GM19468 (cell line): ENCODE results near the gene CYP2W1.

ENCODE experiments used
- ATAC-seq: cut with Tn5 transposase; IDR thresholded peaks from one replicate; pipeline ENCODE4 v1.9.1; 2021; ENCODE audit warnings: mild to moderate bottlenecking, moderate library complexity, moderate number of reproducible peaks; ENCODE audit not compliant: unreplicated experiment; ENCODE audit errors: extremely low read depth

CYP2W1 gene

DNA sequence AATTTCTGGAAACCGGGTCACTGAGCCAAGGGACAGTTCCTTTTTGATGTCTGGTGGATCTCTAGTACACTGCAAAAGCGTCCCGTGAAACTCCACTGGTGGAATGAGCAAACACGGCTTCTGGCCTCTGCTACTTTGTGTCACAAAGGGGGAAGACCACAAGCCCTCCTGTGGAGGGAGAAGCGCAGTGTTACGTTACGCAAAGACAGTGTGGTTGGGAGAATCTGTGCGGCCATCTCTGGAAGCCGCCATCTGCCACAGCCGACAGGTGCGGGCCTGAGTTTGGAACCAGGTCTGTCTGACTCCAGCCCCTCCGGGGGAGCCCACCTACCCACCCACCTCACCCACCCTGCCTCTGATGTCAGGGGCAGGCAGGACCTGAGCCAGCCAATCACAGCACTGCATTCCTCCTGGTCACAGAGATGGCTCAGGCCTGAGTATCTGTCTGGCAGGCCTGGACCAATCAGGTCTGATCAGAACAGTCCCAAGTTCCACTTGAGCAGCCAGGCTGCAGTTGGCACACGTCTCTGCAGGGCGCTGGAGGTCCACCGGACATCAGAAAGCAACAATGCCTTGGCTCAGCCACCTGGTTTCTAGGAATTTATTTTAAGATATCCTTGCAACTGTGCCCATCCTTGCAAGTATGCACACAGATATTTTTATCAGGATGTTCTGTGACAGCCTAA is 3.0 kb upstream of the CYP2W1 start:
- ATAC-seq: no peak

DNA sequence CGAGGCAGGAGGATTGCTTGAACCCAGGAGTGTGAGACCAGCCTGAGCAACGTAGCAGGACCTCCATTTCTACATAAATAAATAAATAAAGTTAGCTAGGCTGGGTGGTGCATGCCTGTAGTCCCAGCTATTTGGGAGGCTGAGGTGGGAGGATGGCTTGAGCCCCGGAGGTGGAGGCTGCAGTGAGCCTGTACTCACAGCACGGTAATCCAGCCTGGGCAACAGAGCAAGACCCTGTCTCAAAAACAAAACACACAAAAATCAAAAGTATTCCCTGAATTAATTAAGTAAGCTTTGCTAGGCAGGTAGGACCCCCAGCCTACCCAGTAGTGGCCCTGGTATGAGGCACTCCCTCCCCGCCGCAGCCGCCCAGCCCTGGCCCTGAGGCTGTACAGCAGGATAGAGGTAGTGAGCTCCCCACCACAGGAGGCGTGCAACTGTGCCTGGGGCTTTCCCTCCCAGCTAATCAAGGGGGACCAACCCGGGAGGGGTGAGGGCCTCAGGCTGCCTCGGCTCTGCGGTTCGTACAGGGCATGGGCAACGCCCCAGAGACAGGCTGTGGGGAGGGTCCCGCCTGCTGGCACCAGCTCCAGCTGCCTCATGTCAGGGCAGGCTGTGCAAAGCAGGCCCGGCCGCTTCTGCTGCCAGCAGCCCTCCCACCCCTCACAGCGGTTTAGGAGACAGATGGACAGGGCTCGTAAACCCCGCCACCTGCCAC is 1.0 kb upstream of the CYP2W1 start:
- ATAC-seq: no peak

- no peak for ATAC-seq
These were observed 424 bp upstream of the CYP2W1 start for GRCh38 chr7:982511-983003.

GRCh38 chr7:983616-984071 is 663 bp downstream of the CYP2W1 start:
- ATAC-seq: no peak

DNA sequence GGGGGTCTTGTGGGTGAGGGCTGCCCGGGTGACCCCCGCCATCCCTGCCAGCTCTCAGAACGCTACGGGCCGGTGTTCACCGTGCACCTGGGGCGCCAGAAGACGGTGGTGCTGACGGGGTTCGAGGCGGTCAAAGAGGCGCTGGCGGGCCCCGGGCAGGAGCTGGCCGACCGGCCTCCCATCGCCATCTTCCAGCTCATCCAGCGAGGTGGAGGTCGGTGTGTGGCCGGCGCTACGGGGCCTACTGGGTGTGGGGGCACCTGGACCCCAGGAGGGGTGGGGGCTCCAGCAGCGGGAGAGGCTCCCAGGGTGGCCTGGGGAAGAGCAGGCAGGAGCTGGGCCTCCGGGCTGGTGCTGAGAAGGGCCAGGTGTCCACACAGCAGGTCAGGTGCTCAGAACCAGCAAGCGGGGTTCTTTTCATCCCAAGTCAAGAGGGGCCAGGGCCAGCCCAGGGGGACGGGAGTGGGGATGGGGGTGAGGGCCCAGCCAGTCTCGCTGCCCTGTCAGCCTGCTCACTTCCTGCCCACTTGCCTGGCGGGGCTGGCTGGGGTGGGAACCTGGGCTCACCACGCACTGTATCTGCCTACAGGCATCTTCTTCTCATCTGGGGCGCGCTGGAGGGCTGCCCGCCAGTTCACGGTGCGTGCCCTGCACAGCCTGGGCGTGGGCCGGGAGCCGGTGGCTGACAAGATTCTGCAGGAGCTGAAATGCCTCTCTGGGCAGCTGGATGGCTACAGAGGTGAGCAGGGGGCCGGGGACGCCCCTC is 1.6 kb downstream of the CYP2W1 start:
- ATAC-seq: no peak

- no peak for ATAC-seq
These were observed 2.1 kb downstream of the CYP2W1 start for GRCh38 chr7:985127-985416.

DNA sequence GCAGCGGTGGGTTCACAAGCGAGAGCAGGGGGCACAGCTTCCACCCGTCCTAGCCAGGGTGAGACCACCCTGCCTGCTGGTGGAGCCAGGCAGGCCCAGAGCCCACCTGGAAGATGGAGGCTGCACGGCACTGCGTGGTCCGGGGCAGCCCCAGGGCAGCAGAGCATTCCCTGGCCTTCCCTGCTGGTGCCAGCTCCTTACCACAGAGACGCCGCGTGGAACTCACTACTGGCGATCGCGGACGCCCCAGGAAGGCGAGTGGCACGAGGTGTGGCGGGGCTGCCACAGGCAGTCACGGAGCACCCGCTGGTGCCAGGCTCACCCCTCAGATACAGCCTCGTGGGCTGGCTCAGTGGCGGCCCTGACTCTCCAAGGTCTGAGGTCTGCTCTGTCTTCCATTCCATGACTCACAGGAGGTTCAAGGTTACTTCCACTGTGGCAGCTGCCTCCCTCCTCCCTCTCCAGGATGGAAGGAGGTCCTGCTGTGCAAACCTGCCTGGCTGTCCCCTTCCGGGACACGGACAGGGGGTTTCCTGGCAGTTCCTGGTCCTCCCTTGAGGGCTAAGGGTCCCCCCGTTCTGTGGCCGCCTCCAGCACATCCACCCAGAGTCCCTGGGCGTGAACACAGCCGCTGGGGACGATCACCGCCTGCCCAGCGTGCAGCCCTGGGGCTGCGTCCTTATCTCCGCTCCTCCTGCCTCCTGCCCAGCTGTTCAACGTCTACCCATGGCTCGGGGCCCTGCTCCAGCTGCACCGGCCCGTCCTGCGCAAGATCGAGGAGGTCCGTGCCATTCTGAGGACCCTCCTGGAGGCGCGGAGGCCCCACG is 3.1 kb downstream of the CYP2W1 start:
- ATAC-seq: no peak

GRCh38 chr7:986766-987751 is 4.1 kb downstream of the CYP2W1 start:
- ATAC-seq: no peak

DNA sequence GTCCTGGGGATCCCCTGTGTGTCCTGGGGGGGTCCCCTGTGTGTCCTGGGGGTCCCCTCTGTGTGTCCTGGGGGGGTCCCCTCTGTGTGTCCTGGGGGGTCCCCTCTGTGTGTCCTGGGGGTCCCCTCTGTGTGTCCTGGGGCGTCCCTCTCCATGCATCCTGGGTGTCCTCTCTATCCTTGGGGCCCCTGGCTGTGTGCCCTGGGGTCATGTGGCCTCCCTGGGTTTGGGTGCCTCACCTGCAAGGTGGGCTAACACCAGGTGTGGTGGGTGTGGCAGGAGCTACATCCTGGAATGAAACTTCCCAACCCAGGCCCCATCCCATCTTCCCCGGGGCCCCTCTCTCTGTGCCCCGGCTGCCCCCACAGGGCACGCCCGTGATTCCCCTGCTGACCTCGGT is 4.9 kb downstream of the CYP2W1 start:
- ATAC-seq: no peak

GRCh38 chr7:988426-988911 is 5.5 kb downstream of the CYP2W1 start:
- no peak for ATAC-seq

- ATAC-seq: no peak
These were observed 6.1 kb downstream of the CYP2W1 start for GRCh38 chr7:988963-989529.

DNA sequence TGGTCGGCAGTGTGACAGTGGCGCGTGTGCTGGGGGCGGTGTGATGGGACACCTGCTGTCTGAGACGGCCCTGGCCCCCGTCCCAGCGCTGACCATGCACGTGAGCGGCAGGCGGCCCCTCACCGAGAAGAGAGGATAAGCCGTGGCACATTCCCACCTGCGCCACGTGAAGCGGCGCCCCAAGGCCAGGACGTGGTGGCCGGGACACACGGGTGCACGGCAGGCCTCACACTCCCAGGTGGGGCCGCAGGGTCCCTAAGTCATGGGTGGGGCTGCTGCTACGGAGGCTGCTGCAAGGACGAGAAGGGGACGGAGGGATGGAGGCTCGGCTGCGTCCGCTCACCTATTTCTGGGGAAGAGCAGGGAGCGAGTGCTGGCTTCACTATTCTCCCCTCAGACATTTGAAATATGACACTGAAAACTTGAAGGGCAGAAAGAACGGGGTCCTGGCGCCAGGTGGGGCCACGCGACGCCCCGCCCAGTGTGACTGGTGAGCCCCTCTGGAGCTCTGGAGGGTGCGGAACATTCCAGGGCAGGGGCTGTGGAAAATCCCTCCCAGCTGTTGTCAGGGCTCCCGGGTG is 7.5 kb downstream of the CYP2W1 start:
- ATAC-seq: no peak

DNA sequence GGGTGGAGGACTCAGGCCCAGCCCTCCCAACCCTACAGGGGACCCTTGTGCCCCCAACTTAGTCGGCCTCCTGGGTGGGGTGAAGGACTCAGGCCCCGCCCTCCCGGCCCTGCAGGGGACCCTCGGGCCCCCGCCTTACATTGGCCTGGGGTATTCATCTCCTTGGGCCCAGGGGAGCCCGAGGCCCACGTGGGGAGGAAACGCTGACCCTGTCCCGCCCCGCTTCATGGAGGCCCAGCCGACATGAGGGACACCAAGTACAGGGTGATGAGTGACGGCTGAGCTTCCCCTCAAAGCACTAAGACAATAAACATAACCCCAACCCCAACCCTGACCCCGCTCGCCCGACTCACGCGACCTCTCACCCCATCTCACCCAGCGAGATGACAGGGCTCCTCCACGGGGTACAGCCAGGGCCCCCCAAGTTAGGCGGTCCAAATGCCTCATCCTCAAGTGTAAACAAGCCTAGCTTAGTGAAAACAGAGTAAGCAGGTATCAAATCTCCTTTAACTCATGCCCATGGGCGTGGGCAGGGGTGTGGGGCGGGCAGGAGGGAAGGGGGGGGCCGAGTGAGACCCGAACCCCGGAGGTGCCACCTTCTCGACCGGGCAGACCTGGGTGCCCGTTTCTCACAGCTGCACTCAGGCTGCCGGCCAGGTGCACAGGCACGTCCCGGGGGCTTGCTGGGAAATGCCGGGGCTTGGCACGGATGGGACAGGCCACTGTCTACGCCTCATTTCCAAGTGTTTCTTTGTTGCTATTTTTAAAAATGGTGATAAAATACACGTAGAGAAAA is 8.2 kb downstream of the CYP2W1 start:
- no peak for ATAC-seq

DNA sequence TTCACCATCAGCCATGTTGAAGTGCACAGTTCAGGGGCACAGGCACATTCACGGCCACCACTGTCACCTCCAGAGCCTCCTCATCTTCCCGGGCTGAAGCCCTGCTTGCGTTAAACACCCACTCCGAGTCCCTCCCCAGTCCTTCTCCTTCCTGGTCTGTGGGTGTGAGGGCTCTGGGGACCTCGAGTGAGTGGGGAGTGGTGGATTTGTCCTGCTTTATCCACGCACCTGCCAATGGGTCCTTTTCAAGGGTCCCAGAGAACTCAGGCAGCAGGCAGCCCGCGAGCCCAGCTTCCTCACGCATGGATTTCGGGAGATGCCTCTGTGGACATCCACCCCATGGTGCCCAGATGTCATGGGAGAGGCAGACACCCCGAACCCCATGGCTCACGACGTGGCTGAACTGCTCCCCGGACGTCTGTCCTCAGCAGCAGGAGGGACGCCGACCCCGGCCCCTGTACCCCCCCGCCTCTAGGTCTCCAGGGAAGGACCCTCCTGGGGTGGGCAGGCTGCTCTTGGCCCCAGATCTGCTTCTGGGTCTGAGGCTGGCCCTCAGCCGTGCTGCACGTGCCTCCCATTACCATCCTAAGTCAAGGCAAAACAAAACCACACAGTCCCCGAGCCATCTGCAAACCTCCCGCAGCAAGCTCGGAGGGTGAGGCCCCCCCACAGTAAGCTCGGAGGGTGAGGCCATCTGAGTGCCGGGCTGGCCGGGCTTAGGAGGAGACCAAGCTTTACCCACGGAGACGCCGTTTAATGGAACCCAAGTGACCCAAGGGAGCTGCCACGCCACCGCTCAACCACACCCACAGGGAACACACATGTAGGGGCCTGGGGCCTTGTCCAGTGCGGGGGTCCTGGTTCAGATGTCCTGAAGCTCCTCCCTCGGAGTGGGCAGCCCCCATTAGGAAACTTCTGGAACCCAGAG is 9.0 kb downstream of the CYP2W1 start:
- no peak for ATAC-seq

GRCh38 chr7:992709-993607 is 10.0 kb downstream of the CYP2W1 start:
- peak; percentile 72 for ATAC-seq
